HG02642 (cell line): ENCODE results near the gene RPTOR.

Source experiments
- ATAC-seq: cut with Tn5 transposase; IDR thresholded peaks from one replicate; pipeline ENCODE4 v1.9.1; 2021; ENCODE audit warnings: mild to moderate bottlenecking; ENCODE audit not compliant: unreplicated experiment, poor library complexity

The RPTOR gene

GRCh38 chr17:80656590-80656989 lies 112.0 kb downstream of the RPTOR start:
- ATAC-seq, result no peak

DNA sequence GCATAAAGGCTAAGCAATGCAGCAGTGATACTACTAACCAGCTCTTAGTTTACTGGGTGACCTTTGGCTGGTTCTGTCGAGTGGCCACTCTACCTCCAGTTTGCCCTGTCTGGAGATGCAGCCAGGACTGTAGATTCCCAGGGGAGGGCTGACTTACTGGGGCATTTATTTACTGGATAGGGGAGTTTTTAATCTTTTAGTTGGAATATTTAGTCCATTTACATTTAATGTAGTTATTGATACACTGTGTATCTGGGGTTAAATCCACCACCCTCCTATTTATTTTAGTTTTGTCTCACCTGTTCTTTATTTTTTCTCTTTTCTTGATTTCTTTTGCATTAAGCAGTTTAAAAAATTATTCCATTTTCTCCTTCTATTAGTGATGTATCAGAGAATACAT lies 112.9 kb downstream of the RPTOR start:
- ATAC-seq, result no peak

DNA sequence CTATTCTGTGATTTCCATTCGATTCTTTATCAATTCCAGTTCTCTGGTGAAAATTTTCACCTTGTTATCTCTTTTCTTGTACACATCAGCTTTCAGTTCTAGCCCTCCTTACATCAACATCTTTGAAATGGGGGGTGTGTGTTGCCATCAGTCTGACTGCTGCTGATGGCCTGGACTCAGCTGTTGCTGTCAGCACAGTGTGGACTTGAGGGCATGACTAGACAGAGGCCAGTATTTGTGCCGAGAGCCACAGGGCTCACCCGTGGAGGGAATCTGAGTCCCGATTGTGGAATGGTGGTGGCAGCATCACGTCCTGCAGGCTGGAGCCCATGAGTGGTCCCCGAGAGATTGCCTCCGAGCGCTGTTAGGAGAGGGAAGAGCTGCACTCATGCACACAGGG lies 114.2 kb downstream of the RPTOR start:
- no peak for ATAC-seq

GRCh38 chr17:80659651-80660050 lies 115.0 kb downstream of the RPTOR start:
- ATAC-seq, result no peak

DNA sequence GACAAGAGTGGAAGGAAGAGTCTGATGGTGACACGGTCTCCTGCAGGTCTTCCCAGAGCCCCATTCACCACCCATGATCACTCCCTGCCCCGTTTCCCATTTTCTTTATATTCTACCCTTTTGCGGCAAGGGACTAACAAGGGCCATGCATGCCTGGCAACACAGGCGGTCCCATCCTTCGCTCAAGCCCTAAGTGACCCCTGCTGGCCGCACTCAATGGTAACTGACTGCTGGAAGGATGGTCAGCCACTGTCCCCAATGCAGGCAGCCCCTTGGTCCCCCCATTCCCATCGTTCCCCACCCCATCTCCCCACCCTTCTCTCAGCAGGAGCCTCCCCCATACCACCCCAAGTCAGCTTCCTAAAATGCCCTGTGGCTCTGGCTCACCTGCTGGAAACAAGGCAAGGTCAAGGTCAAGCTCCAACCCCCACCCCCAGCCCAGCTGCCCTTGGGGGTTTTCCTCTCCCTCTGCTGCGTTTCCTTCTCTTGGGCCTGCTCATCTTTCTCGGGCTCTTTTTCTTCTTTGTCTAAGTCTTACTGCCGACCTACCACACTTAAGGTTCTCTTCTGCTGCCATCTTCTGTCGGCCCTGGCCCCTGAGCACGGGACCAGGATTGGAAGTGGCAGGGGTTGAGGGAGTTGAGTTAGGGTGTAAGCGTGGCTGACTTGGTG lies 116.0 kb downstream of the RPTOR start:
- no peak for ATAC-seq

- ATAC-seq, result no peak
These were observed 117.9 kb downstream of the RPTOR start for GRCh38 chr17:80662557-80662956.

GRCh38 chr17:80663781-80664206 lies 119.2 kb downstream of the RPTOR start:
- no peak for ATAC-seq

DNA sequence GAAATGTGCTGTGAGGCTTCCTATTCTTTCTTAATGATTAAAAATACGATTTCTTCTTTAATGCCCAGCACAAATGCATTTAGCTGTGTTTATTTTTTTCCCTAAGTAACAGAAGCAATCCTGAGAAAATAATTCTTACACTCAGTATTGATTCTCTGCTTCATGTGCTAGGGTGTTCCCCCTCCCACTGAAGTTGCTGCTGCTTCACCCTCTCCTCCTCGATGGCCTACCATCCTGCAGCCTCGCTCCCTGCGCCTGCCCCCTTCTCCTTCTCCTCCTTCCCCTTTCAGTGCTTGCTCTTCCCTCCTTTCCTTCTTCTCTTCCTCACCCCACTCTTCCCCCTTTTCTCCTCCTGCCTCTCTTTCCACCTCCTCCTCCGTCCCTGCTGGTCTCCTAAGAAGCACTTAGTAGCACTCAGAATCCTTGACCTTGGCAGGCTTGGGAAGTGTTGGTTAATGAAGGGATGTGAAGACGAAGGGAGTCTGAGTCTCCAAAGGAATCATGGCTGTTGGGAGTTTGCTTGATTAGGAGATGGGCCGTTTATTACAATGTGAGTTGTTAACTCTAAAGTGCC lies 119.7 kb downstream of the RPTOR start:
- no peak for ATAC-seq

- no peak for ATAC-seq
These were observed 121.2 kb downstream of the RPTOR start for GRCh38 chr17:80665792-80666191.

DNA sequence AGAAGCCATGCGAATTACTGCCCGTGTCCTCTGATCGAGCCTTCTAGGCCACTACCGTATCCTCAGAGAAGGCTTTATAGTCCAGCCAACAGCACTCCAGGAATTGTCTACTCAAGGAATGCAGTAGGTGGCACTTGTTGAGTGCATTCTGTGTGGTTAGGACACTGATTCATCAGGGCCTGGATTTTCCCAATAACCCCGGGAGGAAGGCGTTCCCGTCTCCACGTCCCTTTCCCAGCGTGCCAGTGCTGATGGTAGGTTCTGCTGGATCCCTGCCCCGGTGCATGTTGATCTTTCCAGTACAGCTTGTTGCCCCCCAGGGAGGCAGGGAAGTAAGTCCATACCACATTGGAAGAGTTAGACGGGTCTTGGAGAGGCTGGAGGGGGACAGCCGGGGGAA lies 122.2 kb downstream of the RPTOR start:
- no peak for ATAC-seq

DNA sequence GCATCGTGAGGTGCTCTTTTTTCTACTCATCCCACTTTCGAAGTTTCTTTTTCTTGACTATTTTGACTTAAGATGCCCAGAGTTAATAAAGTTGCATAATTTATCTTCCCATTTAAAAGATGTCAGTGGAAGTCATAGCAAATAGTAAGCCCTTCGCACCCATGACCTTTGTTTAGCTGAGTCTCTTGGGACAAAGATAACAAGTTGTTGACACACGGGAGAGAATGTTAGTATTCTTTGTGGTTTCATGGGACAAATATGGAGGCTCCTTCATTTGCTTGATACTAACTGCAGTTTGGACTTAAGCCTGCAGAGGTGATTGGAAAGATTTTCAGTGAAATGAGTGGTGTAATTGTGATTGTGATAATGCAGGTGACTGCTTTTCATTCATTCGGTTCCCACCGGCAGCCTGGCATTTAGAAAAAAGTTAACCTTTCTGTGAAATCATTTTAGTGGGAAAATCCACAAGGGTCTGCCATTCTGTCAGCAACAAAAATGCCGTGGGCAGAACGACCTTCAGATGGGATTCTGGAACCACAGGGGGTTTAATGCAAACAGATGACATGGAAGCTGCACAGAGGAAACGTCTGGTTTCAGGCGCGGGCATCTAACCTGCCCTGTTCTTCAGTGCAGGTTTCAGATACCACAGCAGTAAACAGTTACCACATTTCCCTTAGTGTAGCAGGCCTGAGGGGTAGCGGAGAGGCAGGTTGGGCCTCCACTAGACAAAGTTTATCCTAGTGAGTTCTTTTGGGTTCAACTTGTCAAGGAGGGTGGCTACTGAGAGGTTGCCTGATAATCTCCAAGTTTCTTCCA lies 123.0 kb downstream of the RPTOR start:
- no peak for ATAC-seq

- ATAC-seq, result no peak
These were observed 123.9 kb downstream of the RPTOR start for GRCh38 chr17:80668375-80669148.

GRCh38 chr17:80671039-80671824 lies 126.6 kb downstream of the RPTOR start:
- no peak for ATAC-seq

GRCh38 chr17:80671825-80672110 lies 127.1 kb downstream of the RPTOR start:
- ATAC-seq, result no peak

GRCh38 chr17:80673152-80673920 lies 128.7 kb downstream of the RPTOR start:
- ATAC-seq, result no peak

- no peak for ATAC-seq
These were observed 130.9 kb downstream of the RPTOR start for GRCh38 chr17:80675438-80676095.

- ATAC-seq, result no peak
These were observed 131.4 kb downstream of the RPTOR start for GRCh38 chr17:80676096-80676466.

- no peak for ATAC-seq
These were observed 131.9 kb downstream of the RPTOR start for GRCh38 chr17:80676564-80676963.

- ATAC-seq, result no peak
These were observed 132.6 kb downstream of the RPTOR start for GRCh38 chr17:80677214-80677756.
